Loucy (cell line): Measurements from ENCODE around the gene B3GLCT.
"Not testable (repeated sequence)": the region's sequence is repeated elsewhere in the genome, so short reads cannot be mapped to it uniquely, and the experiment has no call there.

Experiments used
- H2AFZ ChIP-seq: fragments of 200-600 bp; sonication (generic); 2 replicates; pipeline ENCODE4 v1.6.0; 2016; ENCODE audit warnings: antibody characterized with exemption, mild to moderate bottlenecking, low read length, moderate library complexity
- H3F3A ChIP-seq: fragments of 200-600 bp; 2 replicates; pipeline ENCODE4 v1.6.0; 2016; ENCODE audit warnings: antibody characterized with exemption, low read depth, mild to moderate bottlenecking
- H3K27me3 ChIP-seq: fragments of 200-600 bp; sonication (generic); 2 replicates; pipeline ENCODE4 v1.6.1; 2014; ENCODE audit warnings: low read length, mild to moderate bottlenecking; ENCODE audit not compliant: insufficient read depth, poor library complexity, severe bottlenecking
- H3K36me3 ChIP-seq: fragments of 200-600 bp; sonication (generic); 2 replicates; pipeline ENCODE4 v1.6.1; 2016; ENCODE audit warnings: low read length; ENCODE audit not compliant: insufficient read depth
- H3K4me1 ChIP-seq: fragments of 200-600 bp; sonication (generic); 2 replicates; pipeline ENCODE4 v1.5.1; 2014; ENCODE audit warnings: low read length, mild to moderate bottlenecking; ENCODE audit not compliant: insufficient read depth, poor library complexity, severe bottlenecking
- H3K4me2 ChIP-seq: fragments of 200-600 bp; sonication (generic); 2 replicates; pipeline ENCODE4 v1.6.0; 2014; ENCODE audit warnings: antibody characterized with exemption, low read length, low read depth, mild to moderate bottlenecking; ENCODE audit not compliant: poor library complexity, severe bottlenecking
- H3K4me3 ChIP-seq: fragments of 200-600 bp; sonication (generic); 2 replicates; pipeline ENCODE4 v1.5.1; 2014; ENCODE audit warnings: low read length, mild to moderate bottlenecking, mixed read lengths; ENCODE audit not compliant: poor library complexity, severe bottlenecking
- H3K79me2 ChIP-seq: fragments of 200-600 bp; sonication (generic); 2 replicates; pipeline ENCODE4 v1.6.1; 2014; ENCODE audit warnings: low read length; ENCODE audit not compliant: insufficient read depth
- H3K9ac ChIP-seq: fragments of 200-600 bp; sonication (generic); 2 replicates; pipeline ENCODE4 v1.6.0; 2014; ENCODE audit warnings: mild to moderate bottlenecking, low read depth, low read length, moderate library complexity; ENCODE audit not compliant: poor library complexity, severe bottlenecking
- H3K9me2 ChIP-seq: fragments of 200-600 bp; sonication (generic); replicated peaks from 2 replicates; pipeline ENCODE4 v1.6.1; 2016; ENCODE audit warnings: low read depth, low read length, mixed read lengths
- H3K9me3 ChIP-seq: fragments of 200-600 bp; sonication (generic); 2 replicates; pipeline ENCODE4 v1.6.1; 2014; ENCODE audit warnings: mild to moderate bottlenecking, antibody characterized with exemption, low read length, low read depth; ENCODE audit not compliant: insufficient read depth
- H4K20me1 ChIP-seq: fragments of 200-600 bp; sonication (generic); 2 replicates; pipeline ENCODE4 v1.6.0; 2014; ENCODE audit warnings: antibody characterized with exemption, low read length, mild to moderate bottlenecking; ENCODE audit not compliant: insufficient read depth, poor library complexity, severe bottlenecking
- CTCF ChIP-seq: fragments of 200-600 bp; sonication (generic); conservative IDR thresholded peaks from 2 replicates; pipeline ENCODE4 v1.5.1; 2014; ENCODE audit warnings: mild to moderate bottlenecking, antibody characterized with exemption, low read length
- EZH2phosphoT487 ChIP-seq: fragments of 200-600 bp; IDR thresholded peaks from 2 replicates; pipeline ENCODE4 v1.6.1; 2018; ENCODE audit warnings: antibody characterized with exemption, mild to moderate bottlenecking, moderate library complexity, borderline replicate concordance

Gene B3GLCT

GRCh38 chr13:31214435-31214834 is 14.7 kb downstream of the B3GLCT start:
- H3K27me3 ChIP-seq = no peaks in the 10 kb centered on the region
- peaks cover 29% of the 10 kb centered on the region for H3K4me1 ChIP-seq
- H3K4me3 ChIP-seq = no peak overlapping the region
- no peak for TF ChIP-seq EZH2phosphoT487
- TF ChIP-seq CTCF = no peak
- H2AFZ ChIP-seq = no peak overlapping the region
- H3F3A ChIP-seq = 0 out of 2 replicates have a peak, but pooled peaks cover 6% of the 10 kb centered on the region
- H4K20me1 ChIP-seq = no peaks in the 10 kb centered on the region
- no peaks in the 10 kb centered on the region for H3K9me3 ChIP-seq
- H3K9ac ChIP-seq = no peak overlapping the region
- no peaks in the 10 kb centered on the region for H3K36me3 ChIP-seq
- peaks cover 26% of the 10 kb centered on the region for H3K79me2 ChIP-seq
- no peaks in the 10 kb centered on the region for H3K9me2 ChIP-seq
- no peak overlapping the region for H3K4me2 ChIP-seq

- H3K4me2 ChIP-seq, H3K36me3 ChIP-seq, H3K9ac ChIP-seq, H3K9me3 ChIP-seq, H3K9me2 ChIP-seq, H2AFZ ChIP-seq, H3K4me3 ChIP-seq, H3F3A ChIP-seq, H4K20me1 ChIP-seq, H3K27me3 ChIP-seq: not testable (repeated sequence)
- Histone ChIP-seq H3K79me2 (peaks cover 13% of the 10 kb centered on the region), H3K4me1 (peaks cover 37% of the 10 kb centered on the region)
Measured at GRCh38 chr13:31216916-31217315, 17.1 kb downstream of the B3GLCT start.

GRCh38 chr13:31219909-31220598 is 20.3 kb downstream of the B3GLCT start:
- no peaks in the 10 kb centered on the region for H3F3A ChIP-seq
- TF ChIP-seq CTCF (no peak), EZH2phosphoT487 (no peak)
- no peak overlapping the region; the same call in 1 of the 2 replicates for H2AFZ ChIP-seq
- peaks cover 6% of the 10 kb centered on the region; the same call in 1 of the 2 replicates for H3K36me3 ChIP-seq
- peak overlapping the region; percentile 25 for H3K4me3 ChIP-seq
- no peaks in the 10 kb centered on the region for H3K9me2 ChIP-seq
- peaks cover 10% of the 10 kb centered on the region; the same call in 1 of the 2 replicates for H3K79me2 ChIP-seq
- H3K27me3 ChIP-seq = no peaks in the 10 kb centered on the region
- H3K9ac ChIP-seq = peak overlapping the region; percentile 23
- H4K20me1 ChIP-seq = no peaks in the 10 kb centered on the region
- peaks cover 30% of the 10 kb centered on the region for H3K4me1 ChIP-seq
- peak overlapping the region; percentile 53 for H3K4me2 ChIP-seq
- no peaks in the 10 kb centered on the region for H3K9me3 ChIP-seq

- H4K20me1 ChIP-seq = no peaks in the 10 kb centered on the region
- H3K79me2 ChIP-seq = peaks cover 16% of the 10 kb centered on the region; the same call in 1 of the 2 replicates
- no peaks in the 10 kb centered on the region for H3K27me3 ChIP-seq
- H3K36me3 ChIP-seq = peaks cover 6% of the 10 kb centered on the region; the same call in 1 of the 2 replicates
- TF ChIP-seq EZH2phosphoT487 (no peak), CTCF (no peak)
- peak overlapping the region; percentile 25 for H3K4me3 ChIP-seq
- H3K4me2 ChIP-seq = peak overlapping the region; percentile 53
- no peaks in the 10 kb centered on the region for H3F3A ChIP-seq
- H2AFZ ChIP-seq = no peak overlapping the region
- H3K9me2 ChIP-seq = no peaks in the 10 kb centered on the region
- no peaks in the 10 kb centered on the region for H3K9me3 ChIP-seq
- H3K9ac ChIP-seq = no peak overlapping the region
- H3K4me1 ChIP-seq = peaks cover 40% of the 10 kb centered on the region
Measured at GRCh38 chr13:31221057-31221456, 21.3 kb downstream of the B3GLCT start.
